ENCODE results near the gene RACGAP1. TPM values are rescaled to one million over a fixed set of nuclear protein-coding genes. Genes with fewer than 3 reads are reported as not detected.

RACGAP1 gene
- total RNA-seq, 1 experiment from 2014 or later, result 78.6 TPM

DNA sequence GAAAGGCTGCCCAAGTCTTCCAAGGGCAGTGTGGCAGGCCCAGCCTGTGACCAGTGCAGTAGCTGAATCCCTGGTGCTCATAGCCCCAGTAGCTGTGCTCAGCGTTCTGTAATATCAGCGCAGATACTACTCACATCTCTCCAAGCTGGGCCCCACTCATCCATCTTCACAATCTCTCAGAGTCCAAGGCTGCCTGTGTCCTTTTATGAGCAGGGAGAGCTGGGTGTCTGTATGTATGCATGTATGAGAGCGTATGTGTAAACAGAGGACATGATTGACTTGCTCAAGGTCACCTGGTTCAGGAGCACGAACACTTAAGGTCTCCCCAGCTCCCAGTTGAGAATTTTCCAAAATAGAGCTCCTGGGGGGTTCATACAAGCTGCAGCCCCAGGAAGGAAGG lies 47.2 kb downstream of the RACGAP1 start:
- DNase-seq, result no peak
- Histone ChIP-seq H3K4me1 (ENCODE audit: low read length) (no peaks in the 10 kb centered on the region), H3K9me2 (replicated peaks; ENCODE audit: insufficient read depth, low read length) (no peaks in the 10 kb centered on the region), H3K4me2 (ENCODE audit: low read depth, low read length, poor library complexity, severe bottlenecking) (no peak overlapping the region), H3K9me3 (ENCODE audit: low read length) (no peaks in the 10 kb centered on the region), H2AFZ (ENCODE audit: low read length) (no peak overlapping the region), H3K27me3 (ENCODE audit: low read length) (no peaks in the 10 kb centered on the region), H3K27ac (ENCODE audit: low read length) (no peak overlapping the region), H4K20me1 (ENCODE audit: insufficient read depth, low read depth, low read length) (no peaks in the 10 kb centered on the region), H3K9ac (ENCODE audit: low read length) (no peak overlapping the region), H3K36me3 (ENCODE audit: insufficient read depth, low read length) (no peaks in the 10 kb centered on the region), H3K4me3 (ENCODE audit: low read length) (no peak overlapping the region), H3K79me2 (ENCODE audit: low read length) (no peaks in the 10 kb centered on the region)

DNA sequence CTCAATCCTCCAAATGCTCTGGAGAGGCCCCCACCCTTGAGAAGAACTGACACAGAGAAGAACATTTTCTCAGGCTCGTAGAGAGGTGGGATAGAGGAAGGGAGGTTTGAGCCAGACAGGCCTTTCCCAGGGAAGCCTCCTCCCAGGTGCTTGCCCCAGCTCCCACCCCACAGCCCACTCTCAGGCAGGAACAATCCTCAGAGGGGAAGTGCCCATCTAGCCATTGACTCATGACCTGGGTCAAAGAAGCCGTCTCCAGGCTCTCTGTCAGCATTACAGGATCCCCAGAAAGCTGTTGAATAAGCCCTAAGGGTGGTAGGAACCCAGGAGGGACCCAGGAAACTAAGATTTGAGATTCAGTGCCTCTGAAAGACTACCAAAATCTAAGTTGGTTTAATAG lies 48.7 kb downstream of the RACGAP1 start:
- H3K79me2 ChIP-seq (ENCODE audit: low read length), result no peaks in the 10 kb centered on the region
- H3K27ac ChIP-seq (ENCODE audit: low read length), result no peak overlapping the region
- no peaks in the 10 kb centered on the region for H3K36me3 ChIP-seq (ENCODE audit: insufficient read depth, low read length)
- H3K4me1 ChIP-seq (ENCODE audit: low read length), result no peaks in the 10 kb centered on the region
- DNase-seq, result no peak
- H3K9ac ChIP-seq (ENCODE audit: low read length), result no peak overlapping the region
- no peaks in the 10 kb centered on the region for H4K20me1 ChIP-seq (ENCODE audit: insufficient read depth, low read depth, low read length)
- H3K4me3 ChIP-seq (ENCODE audit: low read length), result no peak overlapping the region
- no peak overlapping the region for H3K4me2 ChIP-seq (ENCODE audit: low read depth, low read length, poor library complexity, severe bottlenecking)
- H2AFZ ChIP-seq (ENCODE audit: low read length), result no peak overlapping the region
- no peaks in the 10 kb centered on the region for H3K9me2 ChIP-seq (replicated peaks; ENCODE audit: insufficient read depth, low read length)
- no peaks in the 10 kb centered on the region for H3K9me3 ChIP-seq (ENCODE audit: low read length)
- no peaks in the 10 kb centered on the region for H3K27me3 ChIP-seq (ENCODE audit: low read length)

DNA sequence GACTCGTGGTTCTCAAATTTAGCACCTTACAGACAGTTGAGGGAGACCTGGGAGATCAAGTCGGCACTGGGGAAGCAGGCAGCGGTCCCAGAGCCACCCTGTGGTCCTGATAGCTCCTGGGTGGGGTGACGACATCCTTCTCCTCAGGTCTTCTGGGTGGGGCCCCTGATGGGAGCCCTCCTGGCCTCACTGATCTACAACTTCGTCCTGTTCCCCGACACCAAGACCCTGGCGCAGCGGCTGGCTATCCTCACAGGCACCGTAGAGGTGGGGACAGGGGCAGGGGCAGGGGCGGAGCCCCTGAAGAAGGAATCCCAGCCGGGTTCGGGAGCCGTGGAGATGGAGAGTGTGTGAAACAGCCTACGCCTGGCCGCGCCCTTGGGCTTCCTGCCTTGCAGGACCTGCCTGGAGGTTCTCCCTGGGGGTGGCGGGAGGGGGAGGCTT lies 50.0 kb downstream of the RACGAP1 start:
- Histone ChIP-seq H3K4me1 (ENCODE audit: low read length) (no peaks in the 10 kb centered on the region), H4K20me1 (ENCODE audit: insufficient read depth, low read depth, low read length) (no peaks in the 10 kb centered on the region), H3K9me2 (replicated peaks; ENCODE audit: insufficient read depth, low read length) (no peaks in the 10 kb centered on the region), H3K4me2 (ENCODE audit: low read depth, low read length, poor library complexity, severe bottlenecking) (no peak overlapping the region), H3K9me3 (ENCODE audit: low read length) (no peaks in the 10 kb centered on the region), H2AFZ (ENCODE audit: low read length) (no peak overlapping the region), H3K27me3 (ENCODE audit: low read length) (no peaks in the 10 kb centered on the region), H3K27ac (ENCODE audit: low read length) (no peak overlapping the region), H3K4me3 (ENCODE audit: low read length) (no peak overlapping the region), H3K79me2 (ENCODE audit: low read length) (no peaks in the 10 kb centered on the region), H3K36me3 (ENCODE audit: insufficient read depth, low read length) (no peaks in the 10 kb centered on the region), H3K9ac (ENCODE audit: low read length) (no peak overlapping the region)
- DNase-seq, result no peak

DNA sequence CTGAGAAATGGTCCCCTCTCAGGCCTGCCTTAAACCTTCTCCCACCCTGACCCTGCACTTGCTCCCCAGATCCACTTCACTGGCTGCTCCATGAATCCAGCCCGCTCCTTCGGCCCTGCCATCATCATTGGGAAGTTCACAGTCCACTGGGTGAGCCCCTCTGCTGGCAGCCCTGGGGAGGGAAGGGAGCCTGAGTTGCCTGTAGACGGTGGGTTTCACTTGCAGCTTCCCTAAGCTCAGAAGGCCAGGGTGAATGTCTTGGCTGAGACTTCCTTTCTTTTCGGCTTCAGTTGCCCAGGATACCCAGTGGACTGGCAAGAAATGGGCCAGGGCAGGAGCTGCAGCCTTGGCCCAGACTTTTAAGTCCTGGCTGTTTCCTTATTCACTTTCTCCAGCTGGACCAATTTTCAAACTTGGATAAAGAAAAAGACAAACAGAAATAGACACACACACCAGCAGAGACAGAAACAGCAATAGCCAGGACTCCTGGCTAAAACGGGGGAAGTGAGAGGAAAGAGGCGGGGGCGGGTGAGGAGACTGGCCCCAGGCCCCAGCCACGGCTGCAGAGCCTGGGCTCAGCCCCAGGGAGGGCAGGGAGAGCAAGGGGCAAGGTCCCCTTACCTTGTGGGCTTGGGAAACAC lies 50.5 kb downstream of the RACGAP1 start:
- no peak for DNase-seq
- no peaks in the 10 kb centered on the region for H3K4me1 ChIP-seq (ENCODE audit: low read length)
- H2AFZ ChIP-seq (ENCODE audit: low read length), result no peak overlapping the region
- no peaks in the 10 kb centered on the region for H3K27me3 ChIP-seq (ENCODE audit: low read length)
- H3K79me2 ChIP-seq (ENCODE audit: low read length), result no peaks in the 10 kb centered on the region
- H3K36me3 ChIP-seq (ENCODE audit: insufficient read depth, low read length), result no peaks in the 10 kb centered on the region
- no peaks in the 10 kb centered on the region for H4K20me1 ChIP-seq (ENCODE audit: insufficient read depth, low read depth, low read length)
- H3K9ac ChIP-seq (ENCODE audit: low read length), result no peak overlapping the region
- no peaks in the 10 kb centered on the region for H3K9me2 ChIP-seq (replicated peaks; ENCODE audit: insufficient read depth, low read length)
- H3K9me3 ChIP-seq (ENCODE audit: low read length), result no peaks in the 10 kb centered on the region
- no peak overlapping the region for H3K27ac ChIP-seq (ENCODE audit: low read length)
- no peak overlapping the region for H3K4me2 ChIP-seq (ENCODE audit: low read depth, low read length, poor library complexity, severe bottlenecking)
- H3K4me3 ChIP-seq (ENCODE audit: low read length), result no peak overlapping the region

DNA sequence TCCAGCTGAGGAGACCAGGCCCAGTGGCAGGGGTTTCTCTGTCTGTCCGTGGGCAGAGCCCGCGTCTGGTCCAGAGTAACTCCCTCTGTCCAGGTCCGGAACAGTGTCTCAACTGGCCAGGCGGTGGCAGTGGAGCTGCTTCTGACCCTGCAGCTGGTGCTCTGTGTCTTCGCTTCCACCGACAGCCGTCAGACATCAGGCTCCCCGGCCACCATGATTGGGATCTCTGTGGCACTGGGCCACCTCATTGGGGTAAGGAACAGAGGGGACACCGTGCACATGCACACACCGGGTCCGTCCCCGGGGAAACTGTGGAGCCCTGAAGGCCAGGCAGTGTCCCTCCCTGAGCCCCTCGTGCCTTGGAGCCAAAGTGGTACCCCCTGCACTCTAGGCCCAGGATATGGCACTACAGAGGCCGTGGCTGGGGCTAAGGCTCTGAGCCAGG lies 51.0 kb downstream of the RACGAP1 start:
- no peak overlapping the region for H3K9ac ChIP-seq (ENCODE audit: low read length)
- no peaks in the 10 kb centered on the region for H3K36me3 ChIP-seq (ENCODE audit: insufficient read depth, low read length)
- H3K9me3 ChIP-seq (ENCODE audit: low read length), result no peaks in the 10 kb centered on the region
- H3K79me2 ChIP-seq (ENCODE audit: low read length), result no peaks in the 10 kb centered on the region
- H3K27me3 ChIP-seq (ENCODE audit: low read length), result no peaks in the 10 kb centered on the region
- H3K27ac ChIP-seq (ENCODE audit: low read length), result no peak overlapping the region
- H3K4me2 ChIP-seq (ENCODE audit: low read depth, low read length, poor library complexity, severe bottlenecking), result no peak overlapping the region
- H4K20me1 ChIP-seq (ENCODE audit: insufficient read depth, low read depth, low read length), result no peaks in the 10 kb centered on the region
- no peak for DNase-seq
- no peaks in the 10 kb centered on the region for H3K9me2 ChIP-seq (replicated peaks; ENCODE audit: insufficient read depth, low read length)
- H3K4me3 ChIP-seq (ENCODE audit: low read length), result no peak overlapping the region
- no peaks in the 10 kb centered on the region for H3K4me1 ChIP-seq (ENCODE audit: low read length)
- H2AFZ ChIP-seq (ENCODE audit: low read length), result no peak overlapping the region

DNA sequence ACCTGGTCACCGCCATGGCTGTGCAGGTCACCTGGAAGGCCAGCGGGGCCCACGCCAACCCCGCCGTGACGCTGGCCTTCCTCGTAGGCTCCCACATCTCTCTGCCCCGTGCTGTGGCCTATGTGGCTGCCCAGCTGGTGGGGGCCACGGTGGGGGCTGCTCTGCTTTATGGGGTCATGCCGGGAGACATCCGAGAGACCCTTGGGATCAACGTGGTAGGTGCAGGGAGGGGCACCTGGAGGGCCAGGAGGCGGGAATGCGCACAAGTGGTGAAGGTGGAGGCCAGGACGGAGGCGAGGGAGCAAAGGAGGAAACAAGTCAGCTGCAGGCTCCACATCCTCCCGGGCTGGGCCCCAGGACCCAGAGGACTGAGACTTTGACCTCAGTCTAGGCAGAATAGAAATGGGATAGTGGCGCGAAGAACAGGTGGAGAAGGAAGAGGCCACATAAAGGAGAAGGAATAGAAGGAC lies 51.9 kb downstream of the RACGAP1 start:
- H3K4me3 ChIP-seq (ENCODE audit: low read length), result no peak overlapping the region
- H4K20me1 ChIP-seq (ENCODE audit: insufficient read depth, low read depth, low read length), result no peaks in the 10 kb centered on the region
- no peak overlapping the region for H2AFZ ChIP-seq (ENCODE audit: low read length)
- DNase-seq, result no peak
- no peak overlapping the region for H3K4me2 ChIP-seq (ENCODE audit: low read depth, low read length, poor library complexity, severe bottlenecking)
- no peaks in the 10 kb centered on the region for H3K79me2 ChIP-seq (ENCODE audit: low read length)
- no peaks in the 10 kb centered on the region for H3K9me2 ChIP-seq (replicated peaks; ENCODE audit: insufficient read depth, low read length)
- H3K27me3 ChIP-seq (ENCODE audit: low read length), result no peaks in the 10 kb centered on the region
- H3K4me1 ChIP-seq (ENCODE audit: low read length), result no peaks in the 10 kb centered on the region
- H3K36me3 ChIP-seq (ENCODE audit: insufficient read depth, low read length), result no peaks in the 10 kb centered on the region
- no peak overlapping the region for H3K9ac ChIP-seq (ENCODE audit: low read length)
- no peaks in the 10 kb centered on the region for H3K9me3 ChIP-seq (ENCODE audit: low read length)
- no peak overlapping the region for H3K27ac ChIP-seq (ENCODE audit: low read length)

DNA sequence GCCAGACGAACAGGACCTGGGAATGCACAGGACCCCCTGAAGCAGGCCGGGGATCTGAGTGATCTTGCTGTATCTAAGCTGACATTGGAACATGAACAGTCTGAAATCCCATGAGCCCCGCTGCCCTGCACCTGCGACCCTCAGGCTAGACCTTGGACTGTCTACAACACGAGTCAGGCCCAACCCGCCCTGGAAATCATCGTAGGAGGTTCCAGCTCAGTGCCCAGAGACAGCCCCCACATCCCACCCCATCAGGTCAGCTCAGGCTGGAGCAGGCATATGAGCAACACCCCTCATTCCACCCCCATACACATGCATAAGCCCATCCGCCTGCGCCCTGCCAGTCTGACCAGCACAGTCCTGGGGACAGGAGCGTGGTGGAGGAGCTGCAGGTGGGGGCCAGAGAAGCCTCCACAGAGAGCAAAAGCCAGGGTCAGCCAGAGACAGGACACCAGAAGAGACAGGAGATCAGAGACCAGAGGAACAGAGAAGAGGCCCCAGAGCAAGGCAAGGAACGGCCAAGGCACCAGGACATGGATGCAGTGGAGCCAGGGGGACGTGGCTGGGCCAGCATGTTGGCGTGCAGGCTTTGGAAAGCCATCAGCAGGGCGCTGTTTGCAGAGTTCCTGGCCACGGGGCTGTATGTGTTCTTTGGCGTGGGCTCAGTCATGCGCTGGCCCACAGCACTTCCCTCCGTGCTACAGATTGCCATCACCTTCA lies 52.5 kb downstream of the RACGAP1 start, which contains the start of gene AQP6:
TSS of gene AQP6 (plus strand) at position 307 of the 720 bp plus-strand sequence. CDS start at position 534, 227 bp downstream.
- Histone ChIP-seq H3K79me2 (ENCODE audit: low read length) (no peaks in the 10 kb centered on the region), H3K4me2 (ENCODE audit: low read depth, low read length, poor library complexity, severe bottlenecking) (no peak within 1 kb of the TSS)

DNA sequence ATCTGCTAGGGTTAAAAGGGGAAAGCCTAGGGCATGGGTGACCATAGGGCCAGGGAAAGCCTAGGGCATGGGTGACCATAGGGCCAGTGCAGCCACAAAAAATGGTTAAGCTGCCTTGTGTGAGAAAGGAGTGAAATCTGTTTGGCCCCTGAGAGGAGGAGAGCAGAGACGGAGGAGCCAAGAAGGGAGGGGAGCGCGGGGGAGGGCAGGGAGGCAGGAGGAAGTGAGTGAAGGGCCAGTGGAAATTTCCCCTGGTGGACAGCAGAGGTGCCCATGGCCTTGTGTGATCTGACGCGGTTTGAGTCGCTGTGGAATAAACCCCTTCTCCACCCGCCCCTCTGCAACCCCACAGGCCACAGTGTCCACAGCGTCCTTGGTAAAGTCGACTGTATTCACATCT lies 53.2 kb downstream of the RACGAP1 start:
- Histone ChIP-seq H3K4me3 (ENCODE audit: low read length) (no peak overlapping the region), H2AFZ (ENCODE audit: low read length) (no peak overlapping the region), H3K4me1 (ENCODE audit: low read length) (peaks cover 9% of the 10 kb centered on the region), H3K4me2 (ENCODE audit: low read depth, low read length, poor library complexity, severe bottlenecking) (no peak overlapping the region), H3K9ac (ENCODE audit: low read length) (no peak overlapping the region), H3K27ac (ENCODE audit: low read length) (no peak overlapping the region), H3K9me2 (replicated peaks; ENCODE audit: insufficient read depth, low read length) (no peaks in the 10 kb centered on the region), H3K79me2 (ENCODE audit: low read length) (no peaks in the 10 kb centered on the region), H3K27me3 (ENCODE audit: low read length) (no peaks in the 10 kb centered on the region), H4K20me1 (ENCODE audit: insufficient read depth, low read depth, low read length) (no peaks in the 10 kb centered on the region), H3K36me3 (ENCODE audit: insufficient read depth, low read length) (no peaks in the 10 kb centered on the region), H3K9me3 (ENCODE audit: low read length) (no peaks in the 10 kb centered on the region)
- DNase-seq, result no peak

More for the DNA sequence above, 52.5 kb downstream of the RACGAP1 start, which contains the start of gene AQP6:
- Histone ChIP-seq H3K4me3 (ENCODE audit: low read length) (no peak within 1 kb of the TSS), H3K4me1 (ENCODE audit: low read length) (peaks cover 2% of the 10 kb centered on the region), H3K27me3 (ENCODE audit: low read length) (no peaks in the 10 kb centered on the region), H3K36me3 (ENCODE audit: insufficient read depth, low read length) (no peaks in the 10 kb centered on the region), H3K9me3 (ENCODE audit: low read length) (no peaks in the 10 kb centered on the region), H3K9me2 (replicated peaks; ENCODE audit: insufficient read depth, low read length) (no peaks in the 10 kb centered on the region), H4K20me1 (ENCODE audit: insufficient read depth, low read depth, low read length) (no peaks in the 10 kb centered on the region), H2AFZ (ENCODE audit: low read length) (no peak within 1 kb of the TSS), H3K9ac (ENCODE audit: low read length) (no peak within 1 kb of the TSS), H3K27ac (ENCODE audit: low read length) (no peak within 1 kb of the TSS)
- DNase-seq, result no peak

Data from Karpas-422 (cell line).